NCI-H2227 (cell line): ENCODE data around the gene HMCES.
"Not testable (repeated sequence)": the region's sequence is repeated elsewhere in the genome, so short reads cannot be mapped to it uniquely, and the experiment has no call there.

Source experiments
- DNase-seq: peaks from one replicate; lab custom pipeline; 2025; ENCODE audit not compliant: unreplicated experiment; lab: John Stamatoyannopoulos, UW

Gene HMCES

GRCh38 chr3:129318921-129319320, 40.3 kb downstream of the HMCES start:
- DNase-seq: no peak

- DNase-seq: no peak
Measured at GRCh38 chr3:129320261-129320660, 41.6 kb downstream of the HMCES start.

DNA sequence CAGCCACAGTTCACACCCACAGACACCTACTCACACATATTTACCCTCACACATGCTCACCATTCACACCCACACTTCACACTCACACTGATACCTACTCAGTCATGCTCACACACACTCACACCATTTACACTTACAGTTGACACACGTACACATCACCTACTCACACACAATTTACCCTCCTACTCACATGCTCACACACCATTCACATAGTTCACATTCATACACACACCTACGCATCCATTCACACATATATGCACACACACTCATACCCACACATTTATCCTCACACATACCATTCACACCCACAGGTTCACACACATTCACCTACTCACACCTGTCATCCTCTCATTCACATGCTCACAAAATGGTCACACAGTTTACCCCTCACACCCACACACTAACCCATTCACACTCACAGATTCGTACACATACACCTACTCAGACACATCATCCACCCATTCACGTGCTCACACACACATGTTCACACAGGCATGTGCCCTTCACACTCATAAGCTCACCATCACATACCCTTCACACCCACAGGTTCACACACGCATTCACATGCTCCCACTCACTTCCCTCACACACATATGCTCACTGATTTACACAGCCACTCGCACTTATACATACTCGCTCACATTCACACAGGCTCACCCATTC, 42.3 kb downstream of the HMCES start:
- no peak for DNase-seq

- no peak for DNase-seq
Measured at GRCh38 chr3:129321887-129322286, 43.2 kb downstream of the HMCES start.

GRCh38 chr3:129323651-129324294, 45.1 kb downstream of the HMCES start:
- DNase-seq: no peak

DNA sequence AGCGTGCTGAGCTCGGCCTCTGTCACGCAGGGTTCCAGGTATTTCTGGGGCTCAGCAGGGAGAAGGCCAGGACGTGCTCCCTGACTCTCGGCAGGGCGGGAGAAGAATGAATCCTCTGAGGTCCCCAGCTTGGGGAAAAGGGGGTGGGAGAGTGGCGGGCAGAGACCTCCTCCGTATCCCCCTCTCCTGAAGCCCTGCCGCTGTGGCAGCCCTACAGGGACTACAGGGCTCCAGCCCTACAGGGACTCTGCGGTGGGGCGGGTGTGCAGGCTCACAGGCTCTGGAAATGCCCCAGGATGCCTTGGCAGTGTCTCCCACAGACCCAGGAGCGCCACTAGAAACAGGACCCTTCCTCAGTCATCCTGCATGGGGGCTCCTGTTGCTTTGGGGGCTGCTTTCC, 46.2 kb downstream of the HMCES start:
- DNase-seq: no peak

DNA sequence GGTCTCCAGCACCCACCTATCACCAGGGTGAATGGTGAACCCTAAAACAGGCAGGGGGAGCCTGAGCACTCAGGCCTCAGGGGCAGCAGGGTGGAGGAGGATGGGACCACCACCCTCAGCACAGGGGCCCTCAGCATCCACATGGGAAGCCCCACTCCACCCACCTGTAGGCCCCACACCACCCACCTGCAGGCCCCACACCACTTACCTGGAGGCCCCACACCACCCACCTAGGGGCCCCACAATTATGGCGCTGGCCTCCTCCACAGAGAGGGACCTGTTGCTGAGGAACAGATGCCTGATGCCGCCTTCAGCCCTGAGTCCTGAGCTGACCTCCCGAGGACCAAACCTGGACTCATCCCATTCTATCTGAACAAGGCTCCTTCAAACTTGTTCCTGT, 46.7 kb downstream of the HMCES start:
- no peak for DNase-seq

GRCh38 chr3:129326138-129326537, 47.5 kb downstream of the HMCES start:
- DNase-seq: no peak

DNA sequence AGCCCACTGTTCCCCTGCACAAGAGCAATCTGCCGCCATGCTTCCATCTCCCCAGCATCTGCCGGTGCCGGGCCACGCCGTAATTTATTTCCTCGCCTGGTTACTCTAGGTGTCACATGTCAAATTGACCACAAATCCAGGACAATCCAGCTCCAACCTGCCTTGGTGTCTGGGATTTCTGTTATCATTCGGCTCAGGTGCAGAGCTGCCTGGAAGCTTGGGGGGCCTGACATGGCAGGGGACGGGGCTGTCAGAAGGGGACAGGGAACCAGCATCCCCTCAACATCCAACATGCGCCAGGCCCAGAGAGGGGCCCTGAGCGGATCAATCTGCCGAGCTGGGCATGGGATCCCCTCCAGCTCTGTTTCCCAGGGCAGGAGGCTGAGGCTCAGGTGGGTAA, 47.9 kb downstream of the HMCES start:
- DNase-seq: no peak

- DNase-seq: no peak
Measured at GRCh38 chr3:129327510-129327909, 48.8 kb downstream of the HMCES start.

DNA sequence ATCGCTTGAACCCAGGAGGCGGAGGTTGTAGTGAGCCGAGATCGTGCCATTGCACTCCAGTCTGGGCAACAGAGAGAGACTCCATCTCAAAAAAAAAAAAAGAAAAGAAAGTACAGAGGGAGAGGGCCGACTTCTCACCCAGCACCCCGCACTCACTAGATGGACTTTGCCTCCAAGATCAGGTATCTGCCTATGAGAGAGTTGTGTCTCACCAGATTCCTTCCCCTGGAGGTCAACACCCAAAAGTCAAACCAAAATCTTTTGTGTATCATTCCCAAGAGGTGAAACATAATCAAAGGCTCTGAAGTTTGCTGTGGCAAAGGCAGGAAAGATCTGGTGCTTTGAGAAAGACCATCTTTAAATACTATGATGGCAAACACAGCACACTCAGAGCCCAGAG, 51.2 kb downstream of the HMCES start:
- DNase-seq: no peak

GRCh38 chr3:129330409-129330808, 51.7 kb downstream of the HMCES start:
- DNase-seq: no peak

- no peak for DNase-seq
Measured at GRCh38 chr3:129333891-129334290, 55.2 kb downstream of the HMCES start.

- DNase-seq: no peak
Measured at GRCh38 chr3:129336093-129336706, 57.5 kb downstream of the HMCES start.

- not testable (repeated sequence) for DNase-seq
Measured at GRCh38 chr3:129337719-129338118, 59.0 kb downstream of the HMCES start.

DNA sequence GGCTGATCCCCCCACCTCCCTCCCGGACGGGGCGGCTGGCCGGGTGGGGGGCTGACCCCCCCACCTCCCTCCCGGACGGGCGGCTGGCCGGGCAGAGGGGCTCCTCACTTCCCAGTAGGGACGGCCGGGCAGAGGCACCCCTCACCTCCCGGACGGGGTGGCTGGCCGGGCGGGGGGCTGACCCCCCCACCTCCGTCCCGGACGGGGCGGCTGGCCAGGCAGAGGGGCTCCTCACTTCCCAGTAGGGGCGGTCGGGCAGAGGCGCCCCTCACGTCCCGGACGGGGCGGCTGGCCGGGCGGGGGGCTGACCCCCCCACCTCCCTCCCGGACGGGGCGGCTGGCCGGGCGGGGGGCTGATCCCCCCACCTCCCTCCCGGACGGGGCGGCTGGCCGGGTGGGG, 60.5 kb downstream of the HMCES start:
- not testable (repeated sequence) for DNase-seq

DNA sequence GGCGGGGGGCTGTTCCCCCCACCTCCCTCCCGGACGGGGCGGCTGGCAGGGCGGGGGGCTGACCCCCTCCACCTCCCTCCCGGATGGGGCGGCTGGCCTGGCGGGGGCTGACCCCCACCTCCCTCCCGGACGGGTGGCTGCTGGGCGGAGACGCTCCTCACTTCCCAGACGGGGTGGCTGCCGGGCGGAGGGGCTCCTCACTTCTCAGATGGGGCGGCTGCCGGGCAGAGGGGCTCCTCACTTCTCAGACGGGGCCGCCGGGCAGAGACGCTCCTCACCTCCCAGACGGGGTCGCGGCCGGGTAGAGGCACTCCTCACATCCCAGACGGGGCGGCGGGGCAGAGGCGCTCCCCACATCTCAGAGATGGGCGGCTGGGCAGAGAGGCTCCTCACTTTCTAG, 61.2 kb downstream of the HMCES start:
- DNase-seq: not testable (repeated sequence)

- no peak for DNase-seq
Measured at GRCh38 chr3:129341331-129342141, 62.9 kb downstream of the HMCES start.

- DNase-seq: no peak
Measured at GRCh38 chr3:129343643-129344360, 65.1 kb downstream of the HMCES start.

- no peak for DNase-seq
Measured at GRCh38 chr3:129344540-129345220, 66.0 kb downstream of the HMCES start.
